ENCODE results near the gene CCL17. TPM values are rescaled to one million over a fixed set of nuclear protein-coding genes. Genes with fewer than 3 reads are reported as not detected.

The CCL17 gene
- total and polyA plus RNA-seq, 2 of the 4 experiments (the other 2 are of a cell fraction): not detected

GRCh38 chr16:57452021-57452420, 47.5 kb downstream of the CCL17 start:
- Histone ChIP-seq H3K18ac (ENCODE audit: low read depth, low read length) (no peak overlapping the region), H4K5ac (ENCODE audit: low read depth, low read length) (no peak overlapping the region), H2AFZ (replicated peaks; ENCODE audit: low read length, poor library complexity) (no peak overlapping the region), H2BK5ac (ENCODE audit: low read depth, low read length, poor library complexity, severe bottlenecking) (no peak overlapping the region), H3K9ac (ENCODE audit: low read depth, low read length) (no peak overlapping the region), H4K91ac (ENCODE audit: insufficient read depth, low read depth, low read length) (no peak overlapping the region), H3K4me3 (ENCODE audit: insufficient read depth, low read depth, low read length) (no peak overlapping the region), H3K4me2 (ENCODE audit: low read depth, low read length) (no peak overlapping the region), H3K79me1 (ENCODE audit: low read depth in 1 of 2, low read length in 2 of 2) (peaks cover 15 to 18% of the 10 kb centered on the region in 2 experiments; a peak in 3 of 4 replicates), H2AK5ac (ENCODE audit: low read depth, low read length) (no peak overlapping the region), H4K20me1 (ENCODE audit: insufficient read depth, low read length) (no peaks in the 10 kb centered on the region), H4K8ac (ENCODE audit: low read depth in 2 of 2, low read length in 2 of 2) (no peak overlapping the region), H3K23ac (ENCODE audit: low read depth, low read length) (no peak overlapping the region), H3K9me1 (ENCODE audit: insufficient read depth, low read length) (no peaks in the 10 kb centered on the region), H3K27me3 (ENCODE audit: control insufficient read depth, insufficient read depth, low read length) (no peaks in the 10 kb centered on the region), H3K56ac (ENCODE audit: extremely low read depth, insufficient read depth, low read length) (no peak overlapping the region), H3K36me3 (ENCODE audit: control insufficient read depth, insufficient read depth, low read length) (peaks cover 39% of the 10 kb centered on the region), H2BK20ac (ENCODE audit: low read depth, low read length) (no peak overlapping the region), H3K14ac (replicated peaks; ENCODE audit: low read depth, low read length) (no peak overlapping the region), H3K9me3 (ENCODE audit: control insufficient read depth, insufficient read depth, low read length) (no peaks in the 10 kb centered on the region), H3K4ac (ENCODE audit: low read depth, low read length) (no peak overlapping the region), H2AK9ac (replicated peaks; ENCODE audit: low read depth, low read length, poor library complexity) (no peak overlapping the region), H2BK15ac (ENCODE audit: low read depth, low read length) (no peak overlapping the region), H3K27ac (ENCODE audit: insufficient read depth, low read length) (no peak overlapping the region), H2BK120ac (ENCODE audit: low read depth, low read length) (no peak overlapping the region), H3K4me1 (ENCODE audit: control insufficient read depth, insufficient read depth, low read length) (no peaks in the 10 kb centered on the region)
- ATAC-seq (ENCODE audit: low read depth) (no peak), DNase-seq (no peak)
- dilution Hi-C loops (cut with HindIII; ENCODE audit: low sequenced_read_pairs, unreplicated experiment) (no loop called here), in situ Hi-C loops (cut with MboI; ENCODE audit: low sequenced_read_pairs) (no loop called here), intact Hi-C loops (cut with micrococcal nuclease) (no loop called here)
- BruUV-seq (replicated peaks): no TSS peak
- no peak for TF ChIP-seq USF2 (IDR thresholded peaks at IDR 0.05; ENCODE audit: low read depth, low read length)
- TF ChIP-seq FOS (IDR thresholded peaks at IDR 0.05; ENCODE audit: low read depth, low read length): no peak
- no peak for TF ChIP-seq CTCF (conservative IDR thresholded peaks at IDR 0.05; ENCODE audit: low read depth, low read length)
- TF ChIP-seq NFE2L2 (IDR thresholded peaks at IDR 0.05; ENCODE audit: low read depth, low read length): no peak
- TF ChIP-seq CHD1 (IDR thresholded peaks at IDR 0.05; ENCODE audit: low read depth, low read length): no peak
- TF ChIP-seq MAFK (IDR thresholded peaks at IDR 0.05; ENCODE audit: low read depth, low read length): no peak
- no peak for TF ChIP-seq SMC3 (IDR thresholded peaks at IDR 0.05; ENCODE audit: low read depth, low read length)
- TF ChIP-seq MXI1 (IDR thresholded peaks at IDR 0.05; ENCODE audit: borderline replicate concordance, low read depth, low read length): no peak
- no peak for TF ChIP-seq ELK1 (IDR thresholded peaks at IDR 0.05; ENCODE audit: borderline replicate concordance, low read depth, low read length)
- no peak for TF ChIP-seq MAZ (IDR thresholded peaks at IDR 0.05; ENCODE audit: borderline replicate concordance, low read depth, low read length)
- no peak for TF ChIP-seq RFX5 (IDR thresholded peaks at IDR 0.05; ENCODE audit: low read depth, low read length)
- CTCF ChIA-PET: interaction anchor here (1.0 kb wide), 1 partner anchor 10 kb away, joined by 6 read pairs; the partner anchor contains the start of gene POLR2C
- POLR2A ChIA-PET (ENCODE audit: unreplicated experiment): no interaction called here
- no CpG with 5 or more reads among the region's 10 CpGs for WGBS, 2 experiments (ENCODE audit: extremely low coverage in 2 of 2, insufficient read length in 1 of 2)

Data from IMR-90 (cell line).